ENCODE data around the gene CNTD1. TPM values are rescaled to one million over a fixed set of nuclear protein-coding genes. Genes with fewer than 3 reads are reported as not detected.
A peak's percentile ranks its signal among the peaks of the same experiment; 100 is the strongest.

The CNTD1 gene
- total and polyA plus RNA-seq, 5 donors: 0.20 to 0.59 (median 0.53) TPM; not detected in 2

DNA sequence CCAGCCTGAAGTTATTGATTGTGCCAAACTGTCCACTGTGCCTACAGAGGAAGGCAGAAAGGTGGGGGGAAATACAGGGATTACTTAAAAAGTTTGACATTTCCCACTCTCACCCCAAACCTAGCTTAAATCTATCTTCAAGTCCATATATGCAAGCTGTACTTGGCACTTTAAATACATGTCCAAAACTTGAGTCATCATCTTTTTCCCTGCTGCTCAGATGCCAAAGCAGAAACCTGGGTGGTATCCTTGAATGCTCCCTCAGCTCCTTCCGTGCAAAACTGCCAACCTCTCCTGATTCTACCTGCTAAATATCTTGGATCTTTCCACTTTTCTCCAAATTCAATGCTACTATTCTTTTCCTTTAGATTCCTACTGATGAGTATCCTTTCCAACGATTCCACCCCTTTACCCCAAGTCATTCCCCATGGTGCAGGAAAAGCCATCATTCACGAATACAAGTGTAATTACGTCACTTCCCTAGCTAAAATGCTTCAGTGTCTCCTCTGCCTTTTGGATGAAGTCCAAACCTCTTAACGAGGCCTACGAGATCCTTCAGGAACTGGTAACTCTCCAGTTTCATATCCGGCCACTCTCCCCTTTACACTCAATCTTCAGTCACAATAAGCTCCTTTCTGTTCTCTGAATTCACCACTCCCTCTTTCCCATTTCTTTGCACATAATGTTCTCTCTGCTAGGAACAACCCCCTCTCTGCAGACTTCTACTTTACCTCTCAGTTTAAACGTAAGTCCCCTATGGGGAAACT lies 16.2 kb downstream of the CNTD1 start:
- H3K9me3 ChIP-seq (ENCODE audit: control insufficient read depth, low read length): no peaks in the 10 kb centered on the region
- H3K27me3 ChIP-seq (ENCODE audit: control insufficient read depth, insufficient read depth): no peaks in the 10 kb centered on the region
- no peak for DNase-seq
- H3K4me1 ChIP-seq (ENCODE audit: control insufficient read depth, insufficient read depth, low read length): no peaks in the 10 kb centered on the region
- ATAC-seq: no peak
- intact Hi-C loops (cut with DNase I): loop anchor here in 3 of 4 donors (10.0 kb wide), 2 partner anchors 90 to 100 kb away; no protein-coding TSS in a partner anchor
- H3K27ac ChIP-seq (ENCODE audit: low read length): peak overlapping the region; percentile 48
- no peak overlapping the region for H3K4me3 ChIP-seq (ENCODE audit: low read length)
- WGBS: 36% methylated on average over 8 of the region's 8 CpGs

DNA sequence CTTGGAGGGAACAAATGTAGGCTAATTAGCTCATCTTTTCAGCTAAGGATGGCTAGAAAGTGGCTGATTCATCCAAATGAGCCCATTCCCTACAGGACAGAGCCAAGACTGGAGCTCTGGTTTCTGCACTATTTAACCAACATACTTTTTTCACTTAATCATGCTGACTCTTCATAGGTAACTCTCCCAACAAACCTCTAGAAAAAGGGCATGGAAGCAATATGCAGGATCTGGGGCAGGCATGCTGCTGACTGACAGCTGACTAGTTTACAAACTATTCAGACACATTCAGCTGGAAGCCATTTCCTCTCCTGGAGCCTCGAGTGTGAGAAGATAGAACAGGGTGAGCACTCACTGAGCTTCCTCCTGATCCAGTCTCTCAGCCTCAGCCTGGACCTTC lies 19.2 kb downstream of the CNTD1 start:
- intact Hi-C loops (cut with DNase I): loop anchor here in 3 of 4 donors (10.0 kb wide), 2 partner anchors 93 to 103 kb away; no protein-coding TSS in a partner anchor
- H3K4me1 ChIP-seq (ENCODE audit: control insufficient read depth, insufficient read depth, low read length): no peaks in the 10 kb centered on the region
- no peak overlapping the region for H3K27ac ChIP-seq (ENCODE audit: low read length)
- H3K4me3 ChIP-seq (ENCODE audit: low read length): no peak overlapping the region
- no peaks in the 10 kb centered on the region for H3K27me3 ChIP-seq (ENCODE audit: control insufficient read depth, insufficient read depth)
- H3K9me3 ChIP-seq (ENCODE audit: control insufficient read depth, low read length): no peaks in the 10 kb centered on the region
- DNase-seq (no peak), ATAC-seq (no peak)
- 57% methylated on average over 1 of the region's 1 CpG for WGBS

DNA sequence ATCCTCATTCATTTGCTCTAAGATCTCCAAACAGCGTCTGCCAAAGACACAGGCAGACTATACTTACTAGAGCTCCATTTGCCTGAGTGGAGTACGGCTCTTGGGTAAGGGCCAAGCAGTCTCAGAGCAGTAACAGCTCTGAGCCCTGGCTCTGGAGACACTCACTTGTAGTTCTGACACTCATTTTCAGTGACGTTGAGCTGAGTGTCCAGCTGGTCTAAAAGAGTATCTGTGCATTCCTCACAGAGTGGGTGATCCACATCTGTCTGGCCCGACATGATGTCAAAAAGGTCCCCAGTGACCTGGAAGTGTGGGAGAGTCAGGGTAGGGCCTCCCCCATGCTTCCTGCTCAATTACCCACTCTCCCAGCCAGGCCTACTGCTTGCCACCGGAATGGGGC lies 19.7 kb downstream of the CNTD1 start:
- no peak for ATAC-seq
- intact Hi-C loops (cut with DNase I): loop anchor here in 3 of 4 donors (10.0 kb wide), 2 partner anchors 94 to 104 kb away; no protein-coding TSS in a partner anchor
- 64% methylated on average over 5 of the region's 5 CpGs for WGBS

DNA sequence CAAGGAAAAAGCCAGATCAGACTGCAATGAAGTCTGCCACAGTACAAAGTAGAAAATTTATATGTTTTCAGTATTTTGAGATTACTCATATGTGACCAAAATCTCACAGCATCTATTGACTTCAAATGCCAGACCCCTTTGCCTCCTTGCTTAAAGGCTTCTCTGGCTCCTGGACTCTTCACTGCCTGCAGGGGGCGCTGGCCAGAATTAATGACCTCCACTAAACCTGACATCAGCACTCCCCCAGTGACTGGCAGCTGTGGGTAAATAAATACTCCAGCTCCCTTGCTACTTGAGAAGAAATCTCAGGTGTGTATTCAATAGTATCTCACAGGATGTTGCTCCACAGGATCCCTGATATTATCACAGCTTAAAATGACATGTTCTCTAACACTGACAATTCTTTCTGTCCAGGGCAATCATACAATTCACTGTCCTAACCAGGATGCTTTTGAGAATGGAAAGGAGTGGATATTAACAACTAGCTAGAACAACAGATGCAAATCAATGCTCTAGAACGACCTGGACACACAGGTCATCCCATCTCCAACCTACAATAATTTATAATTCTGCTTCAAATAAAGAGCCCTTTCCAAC lies 21.4 kb downstream of the CNTD1 start:
- no peaks in the 10 kb centered on the region for H3K9me3 ChIP-seq (ENCODE audit: control insufficient read depth, low read length)
- ATAC-seq: no peak
- H3K27ac ChIP-seq (ENCODE audit: low read length): no peak overlapping the region
- no peak overlapping the region for H3K4me3 ChIP-seq (ENCODE audit: low read length)
- DNase-seq: peak; percentile 57 to 71 (median 69)
- peaks cover 2% of the 10 kb centered on the region for H3K4me1 ChIP-seq (ENCODE audit: control insufficient read depth, insufficient read depth, low read length)
- no peaks in the 10 kb centered on the region for H3K27me3 ChIP-seq (ENCODE audit: control insufficient read depth, insufficient read depth)
- intact Hi-C loops (cut with DNase I): loop anchor here in 3 of 4 donors (10.0 kb wide), 2 partner anchors 95 to 105 kb away; no protein-coding TSS in a partner anchor
- 30% methylated on average over 2 of the region's 2 CpGs for WGBS

More for the DNA sequence above, 19.7 kb downstream of the CNTD1 start:
- no peaks in the 10 kb centered on the region for H3K9me3 ChIP-seq (ENCODE audit: control insufficient read depth, low read length)
- no peak overlapping the region for H3K27ac ChIP-seq (ENCODE audit: low read length)
- DNase-seq: no peak
- H3K4me1 ChIP-seq (ENCODE audit: control insufficient read depth, insufficient read depth, low read length): no peaks in the 10 kb centered on the region
- H3K4me3 ChIP-seq (ENCODE audit: low read length): no peak overlapping the region
- H3K27me3 ChIP-seq (ENCODE audit: control insufficient read depth, insufficient read depth): no peaks in the 10 kb centered on the region

DNA sequence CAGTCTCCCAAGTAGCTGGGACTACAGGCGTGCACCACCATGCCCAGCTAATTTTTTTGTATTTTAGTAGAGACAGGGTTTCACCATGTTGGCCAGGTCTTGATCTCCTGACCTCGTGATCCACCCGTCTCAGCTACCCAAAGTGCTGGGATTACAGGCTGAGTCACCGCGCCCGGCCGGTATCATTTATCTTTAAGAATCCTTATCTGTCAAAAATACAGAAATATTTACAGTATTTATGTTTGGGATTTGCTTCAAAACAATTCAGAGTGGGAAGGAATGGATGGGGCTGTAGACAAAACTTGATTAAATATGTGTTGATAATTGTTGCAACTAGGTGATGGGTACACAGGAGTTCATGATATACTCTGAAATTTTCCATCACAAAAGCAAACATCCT lies 22.5 kb downstream of the CNTD1 start:
- Histone ChIP-seq H3K27ac (ENCODE audit: low read length) (no peak overlapping the region), H3K27me3 (ENCODE audit: control insufficient read depth, insufficient read depth) (no peaks in the 10 kb centered on the region), H3K9me3 (ENCODE audit: control insufficient read depth, low read length) (no peaks in the 10 kb centered on the region), H3K4me3 (ENCODE audit: low read length) (no peak overlapping the region), H3K4me1 (ENCODE audit: control insufficient read depth, insufficient read depth, low read length) (peaks cover 2% of the 10 kb centered on the region)
- ATAC-seq (no peak), DNase-seq (no peak)
- 92% methylated on average over 7 of the region's 7 CpGs for WGBS
- intact Hi-C loops (cut with DNase I): no loop called here

DNA sequence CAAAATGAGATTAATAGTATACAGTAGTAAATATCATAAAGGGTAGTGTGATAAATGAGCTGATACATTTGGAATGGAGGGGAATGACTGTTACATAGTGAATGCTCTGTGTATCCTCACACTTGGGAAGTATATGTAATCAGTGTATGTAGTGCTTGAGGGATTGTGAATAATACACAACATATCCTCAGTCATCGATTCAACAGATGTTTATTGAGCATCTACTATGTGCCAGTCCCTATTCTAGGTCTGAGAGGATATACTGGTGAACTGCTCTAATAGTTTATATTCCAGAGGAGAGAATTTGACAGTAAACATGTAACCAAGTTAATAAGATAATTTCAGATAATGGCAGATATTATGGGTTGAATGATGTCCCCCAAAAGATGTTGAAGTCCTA lies 28.8 kb downstream of the CNTD1 start:
- no peak overlapping the region for H3K27ac ChIP-seq (ENCODE audit: low read length)
- WGBS: 88% methylated on average over 1 of the region's 1 CpG
- ATAC-seq: no peak
- H3K9me3 ChIP-seq (ENCODE audit: control insufficient read depth, low read length): no peaks in the 10 kb centered on the region
- intact Hi-C loops (cut with DNase I): no loop called here
- no peak for DNase-seq
- H3K4me3 ChIP-seq (ENCODE audit: low read length): no peak overlapping the region
- H3K27me3 ChIP-seq (ENCODE audit: control insufficient read depth, insufficient read depth): no peaks in the 10 kb centered on the region
- peaks cover 2% of the 10 kb centered on the region for H3K4me1 ChIP-seq (ENCODE audit: control insufficient read depth, insufficient read depth, low read length)

DNA sequence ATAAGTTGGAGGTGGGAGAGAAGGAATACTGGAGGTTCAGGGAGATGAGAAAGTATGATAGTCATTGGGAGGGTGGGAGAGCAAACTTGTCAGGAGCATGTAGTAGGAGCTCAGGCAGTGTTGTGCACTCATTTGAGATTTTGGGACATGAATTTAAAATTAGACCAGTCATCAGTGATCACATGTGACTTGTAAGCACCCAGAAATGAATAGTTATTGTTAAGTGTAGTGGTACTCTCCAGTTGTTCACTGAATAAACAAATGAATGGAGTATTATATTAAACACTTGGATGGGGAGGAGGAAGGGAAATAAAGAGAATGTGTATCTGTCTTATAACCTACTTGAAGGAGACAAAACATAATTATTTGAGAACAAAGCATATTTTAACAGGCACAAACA lies 32.3 kb downstream of the CNTD1 start:
- Histone ChIP-seq H3K4me1 (ENCODE audit: control insufficient read depth, insufficient read depth, low read length) (no peaks in the 10 kb centered on the region), H3K4me3 (ENCODE audit: low read length) (no peak overlapping the region), H3K27me3 (ENCODE audit: control insufficient read depth, insufficient read depth) (no peaks in the 10 kb centered on the region), H3K27ac (ENCODE audit: low read length) (no peak overlapping the region), H3K9me3 (ENCODE audit: control insufficient read depth, low read length) (no peaks in the 10 kb centered on the region)
- DNase-seq: no peak
- ATAC-seq: no peak
- intact Hi-C loops (cut with DNase I): no loop called here

DNA sequence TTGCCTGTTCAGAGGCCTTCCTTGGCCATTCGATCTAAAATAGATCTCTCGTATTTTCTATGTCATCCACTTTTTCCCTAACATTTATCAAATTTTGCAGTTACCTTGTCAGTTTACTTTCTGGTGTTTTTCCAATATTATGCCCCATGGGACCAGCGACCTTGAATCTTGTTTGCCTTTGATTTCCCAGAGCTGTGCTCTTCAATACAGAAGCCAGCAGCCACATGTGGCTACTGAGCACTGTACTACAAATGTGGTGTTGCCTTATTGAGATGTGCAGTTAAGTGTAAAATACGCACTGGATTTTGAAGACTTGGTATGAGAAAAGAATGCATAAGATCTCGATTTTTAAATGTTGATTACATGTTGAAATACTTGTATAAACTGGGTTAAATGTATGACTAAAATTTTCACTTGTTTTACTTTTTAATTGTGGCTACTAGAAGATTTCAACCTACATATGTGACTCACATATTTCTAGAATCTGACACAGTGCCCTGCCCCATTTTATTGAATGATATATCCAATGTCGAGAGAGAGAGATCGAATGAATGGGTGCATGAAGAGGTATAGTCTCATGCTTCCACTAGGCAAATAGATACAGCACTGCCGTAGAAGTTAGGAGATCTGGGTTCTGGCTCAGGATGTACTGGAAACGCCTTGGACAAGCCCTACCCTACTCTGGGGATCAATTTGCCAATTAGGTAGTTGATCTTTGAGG lies 33.7 kb downstream of the CNTD1 start:
- ATAC-seq (peak in 1 of 2 donors; percentile 35), DNase-seq (no peak)
- peak overlapping the region; percentile 84 for H3K4me3 ChIP-seq (ENCODE audit: low read length)
- no peaks in the 10 kb centered on the region for H3K9me3 ChIP-seq (ENCODE audit: control insufficient read depth, low read length)
- peak overlapping the region; percentile 89 for H3K27ac ChIP-seq (ENCODE audit: low read length)
- intact Hi-C loops (cut with DNase I): no loop called here
- H3K27me3 ChIP-seq (ENCODE audit: control insufficient read depth, insufficient read depth): no peaks in the 10 kb centered on the region
- no peaks in the 10 kb centered on the region for H3K4me1 ChIP-seq (ENCODE audit: control insufficient read depth, insufficient read depth, low read length)
- 53% methylated on average over 9 of the region's 9 CpGs for WGBS

DNA sequence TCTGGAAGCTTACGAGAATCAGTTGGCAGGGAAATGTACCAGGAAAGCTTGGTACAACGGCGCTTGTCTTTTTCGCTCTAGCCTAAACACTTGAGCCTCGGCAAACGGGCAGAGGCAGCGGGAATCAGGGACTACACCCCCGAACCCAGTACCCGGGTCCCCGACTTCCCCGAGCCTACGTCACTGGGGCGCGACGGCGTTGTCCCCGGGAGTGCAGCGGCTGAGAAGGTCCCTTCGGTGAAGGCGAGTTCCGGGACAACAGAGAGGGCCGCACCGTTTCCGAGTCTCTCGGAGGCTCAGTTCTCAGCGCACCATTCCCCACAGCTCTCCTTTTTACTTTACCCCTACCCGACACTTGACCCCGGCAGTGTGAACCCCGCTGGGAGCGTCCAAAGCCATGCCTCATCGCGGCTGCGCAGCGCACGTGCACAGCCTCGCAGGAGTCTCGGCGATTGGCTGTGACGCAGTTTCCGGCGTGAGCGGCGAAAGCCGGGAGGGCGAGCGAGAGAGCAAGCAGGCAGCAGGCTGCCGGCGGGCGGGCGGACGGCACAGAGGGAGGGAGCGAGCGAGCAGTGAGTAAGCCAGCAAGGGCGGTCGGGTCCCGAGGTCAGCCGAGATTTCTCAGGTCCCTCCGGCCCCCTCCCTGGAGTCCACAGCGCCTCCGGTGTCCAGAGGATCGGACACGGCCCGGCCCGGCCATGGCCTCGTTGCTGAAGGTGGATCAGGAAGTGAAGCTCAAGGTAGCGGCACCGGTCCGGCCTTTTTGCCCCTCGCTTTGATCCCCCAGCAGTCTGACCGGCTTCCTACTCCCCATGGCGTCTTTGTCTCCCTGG lies 34.5 kb downstream of the CNTD1 start, which contains the start of gene PSME3:
PSME3 (plus strand) TSS at position 464 of the 833 bp plus-strand sequence; CDS start at position 699, 235 bp downstream.
- H3K4me3 ChIP-seq (ENCODE audit: low read length): peak within 1 kb of the TSS; percentile 84
- peak; percentile 96 for ATAC-seq
- no peaks in the 10 kb centered on the region for H3K4me1 ChIP-seq (ENCODE audit: control insufficient read depth, insufficient read depth, low read length)
- peak within 1 kb of the TSS; percentile 89 for H3K27ac ChIP-seq (ENCODE audit: low read length)
- intact Hi-C loops (cut with DNase I): no loop called here
- WGBS: under 1% methylated on average over 71 of the region's 71 CpGs
- no peaks in the 10 kb centered on the region for H3K27me3 ChIP-seq (ENCODE audit: control insufficient read depth, insufficient read depth)
- DNase-seq: peak; percentile 93 to 97 (median 96)
- H3K9me3 ChIP-seq (ENCODE audit: control insufficient read depth, low read length): no peaks in the 10 kb centered on the region

DNA sequence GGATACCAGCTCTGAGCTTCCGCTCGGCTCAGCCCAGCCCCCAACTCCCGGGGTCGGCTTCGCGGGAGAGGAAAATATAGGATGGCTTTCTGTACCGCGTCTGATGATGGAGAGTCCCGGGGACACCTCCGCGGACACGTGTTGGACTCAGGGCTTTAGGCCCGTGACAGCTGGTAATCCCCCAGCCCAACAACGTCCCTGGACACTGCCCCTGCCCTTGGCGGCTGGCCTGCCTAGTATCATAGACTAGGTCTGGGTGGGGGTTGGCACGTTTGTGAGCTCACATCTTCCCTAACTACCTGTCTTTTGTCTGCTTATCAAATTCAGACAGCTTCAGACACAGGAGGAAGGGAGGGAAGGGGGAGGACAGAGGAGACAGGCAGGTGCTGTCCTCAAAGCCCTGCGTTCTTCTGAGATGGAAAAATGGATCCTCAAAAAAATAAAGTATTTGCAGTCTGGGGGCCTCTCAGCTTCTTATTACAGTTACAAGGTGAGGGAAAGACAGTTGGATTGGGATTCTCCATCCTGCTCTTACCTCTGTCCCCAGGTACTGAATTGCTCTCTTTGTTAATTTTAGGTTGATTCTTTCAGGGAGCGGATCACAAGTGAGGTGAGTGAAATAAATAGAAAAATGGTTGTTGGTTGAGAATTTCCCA lies 35.2 kb downstream of the CNTD1 start:
- peak overlapping the region; percentile 84 for H3K4me3 ChIP-seq (ENCODE audit: low read length)
- ATAC-seq: peak; percentile 12 to 25
- DNase-seq: peak in 1 of 3 donors; percentile 65
- intact Hi-C loops (cut with DNase I): no loop called here
- no peaks in the 10 kb centered on the region for H3K27me3 ChIP-seq (ENCODE audit: control insufficient read depth, insufficient read depth)
- no peaks in the 10 kb centered on the region for H3K4me1 ChIP-seq (ENCODE audit: control insufficient read depth, insufficient read depth, low read length)
- no peaks in the 10 kb centered on the region for H3K9me3 ChIP-seq (ENCODE audit: control insufficient read depth, low read length)
- WGBS: 6% methylated on average over 18 of the region's 18 CpGs
- H3K27ac ChIP-seq (ENCODE audit: low read length): peak overlapping the region; percentile 89
